GM19452 (cell line): ENCODE data around the gene ACLY.
A peak's percentile ranks its signal among the peaks of the same experiment; 100 is the strongest.

Experiments used
- ATAC-seq: cut with Tn5 transposase; IDR thresholded peaks from one replicate; pipeline ENCODE4 v1.9.1; 2021; ENCODE audit not compliant: unreplicated experiment

ACLY gene

GRCh38 chr17:41918314-41919164 is at the start of gene ACLY:
Gene ACLY, minus strand, starts transcription at chr17:41918951. Its CDS starts 5,078 bp downstream, at chr17:41913873.
- ATAC-seq = peak; percentile 89

GRCh38 chr17:41967921-41968578 is 49.3 kb upstream of the ACLY start:
- ATAC-seq = no peak

- ATAC-seq = no peak
Measured at GRCh38 chr17:41967141-41967920, 48.6 kb upstream of the ACLY start.

GRCh38 chr17:41966463-41967140 is 47.9 kb upstream of the ACLY start, which contains the start of gene CNP:
Gene CNP, plus strand, starts transcription at chr17:41966795. Its CDS starts 90 bp downstream, at chr17:41966885.
- ATAC-seq = no peak

GRCh38 chr17:41965694-41966462 is 47.1 kb upstream of the ACLY start:
- ATAC-seq = no peak

- no peak for ATAC-seq
Measured at GRCh38 chr17:41962768-41963434, 44.1 kb upstream of the ACLY start.

- ATAC-seq = no peak
Measured at GRCh38 chr17:41962111-41962510, 43.4 kb upstream of the ACLY start.

GRCh38 chr17:41959336-41960095 is 40.8 kb upstream of the ACLY start:
- no peak for ATAC-seq

- no peak for ATAC-seq
Measured at GRCh38 chr17:41959030-41959335, 40.2 kb upstream of the ACLY start.

- no peak for ATAC-seq
Measured at GRCh38 chr17:41957869-41958439, 39.2 kb upstream of the ACLY start.

GRCh38 chr17:41957031-41957868 is 38.5 kb upstream of the ACLY start:
- no peak for ATAC-seq

GRCh38 chr17:41956522-41956921 is 37.8 kb upstream of the ACLY start:
- ATAC-seq = no peak

- no peak for ATAC-seq
Measured at GRCh38 chr17:41948762-41949460, 30.2 kb upstream of the ACLY start.

- ATAC-seq = no peak
Measured at GRCh38 chr17:41944943-41945342, 26.2 kb upstream of the ACLY start.

GRCh38 chr17:41943492-41943891 is 24.7 kb upstream of the ACLY start:
- ATAC-seq = no peak

GRCh38 chr17:41942626-41943373 is 24.0 kb upstream of the ACLY start:
- ATAC-seq = no peak

GRCh38 chr17:41941168-41941567 is 22.4 kb upstream of the ACLY start:
- ATAC-seq = no peak
